ENCODE measurements around the gene ARL5A. TPM values are rescaled to one million over a fixed set of nuclear protein-coding genes. Genes with fewer than 3 reads are reported as not detected.
A peak's percentile ranks its signal among the peaks of the same experiment; 100 is the strongest.

Gene ARL5A
- total RNA-seq, 1 experiment from 2014 or later, result 52.7 TPM

DNA sequence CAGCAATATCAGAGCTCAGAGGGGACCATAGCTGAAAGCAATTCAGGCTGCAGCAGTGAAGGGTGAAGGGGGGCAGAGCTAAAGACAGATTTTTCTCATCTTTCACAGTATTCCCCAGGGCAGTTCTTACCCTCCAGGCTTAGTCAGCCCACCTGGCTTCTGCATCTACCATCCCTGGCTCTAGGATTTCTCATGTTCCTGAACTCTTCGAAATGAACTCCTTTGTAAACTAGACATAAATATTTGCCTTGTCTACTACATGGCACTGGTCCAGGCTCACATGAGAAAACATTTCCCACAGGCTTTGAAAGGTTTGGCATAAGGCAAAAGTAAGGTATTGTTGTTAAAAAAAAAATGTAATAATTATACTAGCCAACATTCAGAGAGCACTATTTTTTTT is 70.4 kb downstream of the ARL5A start:
- peak; percentile 20 for DNase-seq (ENCODE audit: low read depth, low spot score)
- in situ Hi-C loops (cut with HindIII; ENCODE audit: low pct_unique_long_range_greater_than_20kb, low sequenced_read_pairs), result no loop called here

- in situ Hi-C loops (cut with HindIII; ENCODE audit: low pct_unique_long_range_greater_than_20kb, low sequenced_read_pairs), result no loop called here
- DNase-seq (ENCODE audit: low read depth, low spot score), result no peak
Observed at GRCh38 chr2:151756820-151757219, 71.4 kb downstream of the ARL5A start.

GRCh38 chr2:151754253-151754897 is 73.8 kb downstream of the ARL5A start:
- in situ Hi-C loops (cut with HindIII; ENCODE audit: low pct_unique_long_range_greater_than_20kb, low sequenced_read_pairs), result no loop called here
- DNase-seq (ENCODE audit: low read depth, low spot score), result no peak

DNA sequence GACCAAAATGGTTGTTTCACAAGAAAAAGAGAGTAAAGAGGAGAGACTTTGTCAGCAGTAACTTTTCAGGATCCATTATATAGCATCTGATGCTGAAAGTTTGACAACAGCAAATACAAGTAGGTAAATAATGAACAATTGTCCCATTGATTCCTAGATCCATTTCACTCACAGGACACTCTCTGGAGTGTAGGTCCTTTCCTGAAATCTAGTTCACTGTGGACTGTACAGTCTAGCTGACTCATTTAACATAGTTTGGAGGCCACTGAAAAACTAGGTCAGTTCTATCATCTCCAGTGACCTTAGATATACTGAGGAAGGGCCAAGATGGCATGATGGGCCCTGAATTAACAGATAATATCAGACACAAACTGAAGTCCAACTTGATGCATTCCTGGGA is 74.7 kb downstream of the ARL5A start:
- DNase-seq (ENCODE audit: low read depth, low spot score), result no peak
- in situ Hi-C loops (cut with HindIII; ENCODE audit: low pct_unique_long_range_greater_than_20kb, low sequenced_read_pairs), result no loop called here

Other genes with a start within 250 kb of the ARL5A start
- gene NEB, start 93.9 kb downstream of the ARL5A start, total RNA-seq (2014; rRNA removed; shearing (Covaris generic)), result 0.51 and 1.4 TPM in 2 replicates

Data from SK-MEL-5 (cell line).